ENCODE data around the gene ACTN1.

DNA sequence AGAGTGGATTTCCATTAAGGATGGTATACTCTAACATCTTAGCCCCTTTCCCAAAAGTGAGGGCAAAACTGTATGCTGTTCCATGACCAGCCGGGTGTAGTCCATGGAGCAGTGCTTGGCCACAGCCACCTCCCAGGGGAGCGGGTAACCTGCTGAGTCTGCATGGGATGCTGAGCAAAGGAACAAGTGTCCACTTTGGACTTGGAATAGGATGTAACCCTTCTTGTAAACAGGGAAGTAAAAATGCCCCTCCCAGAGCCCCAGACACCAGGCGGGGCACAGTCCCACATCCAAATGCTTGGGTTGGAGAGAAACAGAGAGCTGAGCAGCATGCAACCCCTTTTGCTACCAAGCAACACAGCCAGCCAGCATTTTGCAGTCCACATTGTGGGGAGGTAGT lies 65.6 kb downstream of the ACTN1 start:
- TF ChIP-seq, protein P1, sequence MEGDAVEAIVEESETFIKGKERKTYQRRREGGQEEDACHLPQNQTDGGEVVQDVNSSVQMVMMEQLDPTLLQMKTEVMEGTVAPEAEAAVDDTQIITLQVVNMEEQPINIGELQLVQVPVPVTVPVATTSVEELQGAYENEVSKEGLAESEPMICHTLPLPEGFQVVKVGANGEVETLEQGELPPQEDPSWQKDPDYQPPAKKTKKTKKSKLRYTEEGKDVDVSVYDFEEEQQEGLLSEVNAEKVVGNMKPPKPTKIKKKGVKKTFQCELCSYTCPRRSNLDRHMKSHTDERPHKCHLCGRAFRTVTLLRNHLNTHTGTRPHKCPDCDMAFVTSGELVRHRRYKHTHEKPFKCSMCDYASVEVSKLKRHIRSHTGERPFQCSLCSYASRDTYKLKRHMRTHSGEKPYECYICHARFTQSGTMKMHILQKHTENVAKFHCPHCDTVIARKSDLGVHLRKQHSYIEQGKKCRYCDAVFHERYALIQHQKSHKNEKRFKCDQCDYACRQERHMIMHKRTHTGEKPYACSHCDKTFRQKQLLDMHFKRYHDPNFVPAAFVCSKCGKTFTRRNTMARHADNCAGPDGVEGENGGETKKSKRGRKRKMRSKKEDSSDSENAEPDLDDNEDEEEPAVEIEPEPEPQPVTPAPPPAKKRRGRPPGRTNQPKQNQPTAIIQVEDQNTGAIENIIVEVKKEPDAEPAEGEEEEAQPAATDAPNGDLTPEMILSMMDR (IDR thresholded peaks at IDR 0.05; ENCODE audit: low read depth, low read length): no peak
- TF ChIP-seq EZH2phosphoT487 (IDR thresholded peaks at IDR 0.05; ENCODE audit: low read depth): no peak
